NCI-H2029 treated with DMSO at 0.1 percent for 48 hours (cell line): ENCODE data around the gene MDM2.

Experiments used
- DNase-seq: peaks from one replicate; lab custom pipeline; 2025; lab: John Stamatoyannopoulos, UW

MDM2 gene

DNA sequence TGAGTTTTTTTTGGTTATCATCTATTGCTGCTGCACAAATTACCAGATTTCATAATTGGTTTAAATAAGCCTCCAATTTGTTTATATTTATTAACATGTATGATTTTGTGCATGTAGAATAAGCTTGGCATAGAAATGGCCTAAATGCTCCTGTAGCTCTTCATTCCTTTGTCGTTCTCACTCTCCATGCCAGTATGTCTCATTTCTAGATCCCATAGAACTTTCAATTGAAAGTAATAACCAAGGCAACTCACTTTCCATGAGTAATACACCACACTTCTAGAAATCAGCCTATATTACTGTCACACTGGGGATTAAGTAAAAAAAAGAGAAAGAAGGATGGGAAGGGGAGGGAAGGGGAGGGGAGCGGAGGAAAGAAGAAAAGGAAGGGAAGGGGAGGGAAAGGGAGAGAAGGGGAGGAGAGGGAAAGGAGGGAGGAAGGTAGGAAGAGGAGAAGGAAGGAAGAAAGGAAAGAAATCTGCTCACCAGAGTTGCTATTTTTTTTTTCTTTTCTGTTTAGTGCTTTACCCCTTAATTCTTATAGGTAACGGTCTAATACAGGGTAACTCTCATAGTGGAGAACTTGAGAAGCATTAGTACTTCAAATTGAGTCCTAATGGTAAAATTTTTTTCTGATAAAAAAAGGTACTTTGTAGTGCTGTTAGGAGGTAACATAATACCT lies 45.6 kb downstream of the MDM2 start:
- no peak for DNase-seq

DNA sequence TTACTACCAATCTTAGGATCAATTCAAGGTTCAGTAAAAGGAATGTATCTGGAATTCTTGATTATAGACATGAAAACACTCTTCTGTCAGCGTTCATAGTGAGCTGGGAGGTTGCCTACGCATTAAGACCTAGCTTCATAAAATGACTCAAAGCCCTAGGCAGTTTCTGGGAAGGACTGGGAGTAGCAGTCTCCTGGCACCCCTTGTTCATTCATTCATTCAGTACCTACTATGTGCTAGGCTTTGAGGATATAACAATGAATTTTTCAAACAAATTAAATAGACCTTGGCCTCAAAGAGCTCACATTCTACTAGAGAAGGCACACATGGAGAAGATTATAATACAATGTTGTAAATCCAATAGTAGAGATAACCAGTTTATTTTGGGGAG lies 46.1 kb downstream of the MDM2 start:
- DNase-seq = no peak

DNA sequence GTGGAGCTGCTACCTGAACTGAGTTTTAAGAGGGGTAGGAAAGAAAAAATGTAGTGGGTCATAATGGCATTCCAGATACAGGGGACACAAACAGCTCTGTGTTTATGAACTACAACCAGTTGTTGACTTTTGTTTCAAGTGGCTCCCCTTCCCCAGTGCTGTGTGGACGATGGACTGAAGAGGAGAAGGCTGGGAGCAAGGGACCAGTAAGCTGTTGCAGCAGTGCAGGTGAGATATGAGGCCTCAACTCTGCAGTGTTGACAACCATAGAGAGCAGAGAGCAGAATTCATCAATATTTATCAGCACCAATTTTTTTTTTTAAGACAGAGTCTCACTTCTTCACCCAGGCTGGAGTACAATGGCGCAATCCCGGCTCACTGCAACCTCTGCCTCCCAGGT lies 46.6 kb downstream of the MDM2 start:
- DNase-seq = no peak

DNA sequence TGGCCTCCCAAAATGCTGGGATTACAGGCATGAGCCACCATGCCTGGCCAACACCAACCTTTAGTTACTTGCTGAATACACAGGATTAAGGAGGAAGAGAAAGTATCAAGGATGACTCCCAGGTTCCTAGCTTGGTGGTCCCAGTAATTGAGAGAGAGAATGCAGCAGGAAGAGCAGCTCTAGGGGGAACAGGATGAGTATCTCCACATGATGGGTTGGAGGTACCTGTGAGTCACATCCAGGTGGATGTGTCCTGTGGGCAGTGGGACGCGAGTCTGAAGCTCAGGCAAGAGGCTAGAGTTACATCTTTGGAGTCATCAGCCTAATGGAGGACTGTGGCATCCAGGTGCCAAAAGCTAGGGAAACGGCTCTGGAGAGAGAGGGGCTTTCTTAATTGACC lies 47.1 kb downstream of the MDM2 start:
- no peak for DNase-seq

DNA sequence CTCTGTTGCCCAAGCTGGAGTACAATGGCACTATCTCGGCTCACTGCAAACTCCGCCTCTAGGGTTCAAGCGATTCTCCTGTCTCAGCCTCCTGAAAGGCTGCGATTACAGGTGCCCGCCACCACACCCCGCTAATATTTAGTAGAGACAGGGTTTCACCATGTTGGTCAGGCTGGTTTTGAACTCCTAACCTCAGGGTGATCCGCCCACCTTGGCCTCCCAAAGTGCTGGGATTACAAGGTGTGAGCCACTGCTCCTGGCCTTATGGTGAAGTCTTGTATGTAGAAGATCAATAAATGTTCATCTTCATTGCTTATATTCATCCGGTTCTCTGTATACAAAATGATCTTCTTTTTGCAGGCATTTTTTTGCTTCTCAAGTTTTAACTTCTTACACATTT lies 47.8 kb downstream of the MDM2 start:
- DNase-seq = no peak

DNA sequence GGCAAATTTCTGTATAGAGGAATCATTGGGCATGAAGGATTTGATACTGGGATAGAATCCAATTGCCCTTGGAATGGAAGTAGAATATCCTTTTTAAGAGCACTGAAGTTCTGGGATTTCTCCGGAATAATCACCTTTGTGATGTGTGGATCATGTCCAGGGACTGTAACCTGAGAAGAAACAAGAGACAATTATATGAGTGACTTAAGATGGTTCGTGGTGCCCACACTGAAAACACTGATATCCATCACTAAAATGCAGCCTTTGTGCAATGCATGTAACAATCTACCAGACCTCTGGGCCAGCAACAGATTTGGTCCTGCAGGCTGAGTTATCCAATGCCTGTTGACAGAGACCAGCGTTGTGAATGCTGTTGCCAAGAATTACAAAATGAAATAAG lies 48.5 kb downstream of the MDM2 start:
- no peak for DNase-seq

DNA sequence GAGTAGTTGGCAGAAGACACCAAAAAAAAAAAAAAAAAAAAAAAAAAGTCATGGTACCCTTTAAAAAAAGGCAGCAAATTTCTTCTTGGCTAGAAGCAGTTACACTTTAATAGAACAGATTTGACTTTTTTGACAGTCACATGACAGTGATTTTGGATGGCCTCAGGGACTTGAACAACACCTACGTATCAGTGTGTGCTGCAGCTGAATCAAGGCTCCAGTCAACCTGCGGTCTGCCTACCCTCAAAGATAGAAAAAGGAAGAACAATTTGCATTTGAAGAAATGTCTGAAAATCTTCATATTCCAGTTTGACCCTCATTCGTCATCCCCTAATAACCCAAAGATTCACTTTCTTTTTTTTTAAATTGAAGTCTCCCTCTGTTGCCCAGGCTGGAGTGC lies 53.9 kb downstream of the MDM2 start:
- DNase-seq = no peak

DNA sequence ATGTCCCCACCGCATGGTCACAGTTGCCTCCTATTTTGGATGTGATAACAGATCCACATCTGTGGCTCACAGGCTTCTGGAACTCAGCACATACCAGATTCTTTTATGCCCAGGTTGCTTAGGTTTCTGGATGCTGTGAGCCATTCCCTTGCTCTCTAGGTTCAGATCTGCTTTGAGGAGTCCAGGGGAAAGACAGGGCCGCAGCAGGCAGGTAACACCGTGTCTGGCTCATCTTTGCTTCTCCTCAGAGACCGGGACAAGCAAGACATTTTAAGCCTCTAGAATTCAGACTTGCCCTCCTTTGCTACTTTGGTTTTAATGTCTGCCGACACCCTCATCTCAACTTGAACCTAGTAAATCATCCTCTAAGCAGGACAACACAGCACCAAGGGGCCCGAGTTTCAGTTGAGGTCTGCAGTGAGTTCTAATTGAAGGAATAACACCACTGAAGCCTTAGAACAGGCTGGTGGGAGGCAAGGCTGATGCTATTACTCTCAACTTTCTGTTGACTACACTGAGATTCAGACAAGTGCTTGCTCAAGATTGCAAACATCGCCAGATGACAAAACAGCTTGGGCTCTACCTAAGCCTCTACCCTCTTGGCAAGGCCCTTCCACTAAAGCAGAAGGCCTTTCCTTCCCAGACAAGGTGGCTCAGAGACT lies 55.3 kb downstream of the MDM2 start:
- no peak for DNase-seq

DNA sequence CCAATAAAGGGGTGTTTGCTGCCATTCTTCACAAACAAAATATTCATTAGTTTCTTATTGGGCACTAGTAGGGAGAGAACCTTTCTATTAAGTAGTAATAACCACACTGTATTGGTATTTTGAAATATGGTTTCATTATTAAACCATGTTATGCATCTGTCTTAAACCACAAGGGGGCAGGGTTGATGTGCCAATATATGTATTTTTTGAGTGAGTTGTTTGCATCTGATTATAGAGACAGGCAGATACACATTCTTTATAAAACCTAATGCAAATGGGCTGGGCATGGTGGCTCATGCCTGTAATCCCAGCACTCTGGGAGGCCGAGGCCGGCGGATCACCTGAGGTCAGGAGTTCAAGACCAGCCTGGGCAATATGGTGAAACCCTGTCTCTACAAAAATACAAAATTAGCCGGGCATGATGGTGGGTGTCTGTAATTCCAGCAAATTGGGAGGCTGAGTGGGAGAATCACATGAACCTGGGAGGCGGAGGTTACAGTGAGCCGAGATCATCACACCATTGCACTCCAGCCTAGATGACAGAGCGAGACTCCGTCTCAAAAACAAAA lies 56.0 kb downstream of the MDM2 start:
- peak; percentile 47 for DNase-seq

DNA sequence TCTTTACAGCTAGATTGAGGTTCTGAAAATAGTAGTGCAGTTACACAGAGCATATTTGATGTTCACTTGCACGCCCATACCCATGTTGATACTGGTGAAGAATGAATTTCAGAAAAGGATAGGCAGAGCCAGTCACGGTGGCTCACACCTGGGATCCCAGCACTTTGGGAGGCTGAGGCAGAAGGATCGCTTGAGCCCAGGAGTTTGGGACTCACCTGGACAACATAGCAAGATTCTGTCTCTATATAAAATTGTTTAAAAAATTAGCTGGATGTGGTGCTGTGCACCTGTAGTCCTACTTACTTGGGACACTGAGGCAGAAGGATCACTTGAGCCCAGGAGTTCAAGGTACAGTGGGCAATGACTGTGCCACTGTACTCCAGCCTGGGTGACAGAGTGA lies 56.6 kb downstream of the MDM2 start:
- DNase-seq = no peak

DNA sequence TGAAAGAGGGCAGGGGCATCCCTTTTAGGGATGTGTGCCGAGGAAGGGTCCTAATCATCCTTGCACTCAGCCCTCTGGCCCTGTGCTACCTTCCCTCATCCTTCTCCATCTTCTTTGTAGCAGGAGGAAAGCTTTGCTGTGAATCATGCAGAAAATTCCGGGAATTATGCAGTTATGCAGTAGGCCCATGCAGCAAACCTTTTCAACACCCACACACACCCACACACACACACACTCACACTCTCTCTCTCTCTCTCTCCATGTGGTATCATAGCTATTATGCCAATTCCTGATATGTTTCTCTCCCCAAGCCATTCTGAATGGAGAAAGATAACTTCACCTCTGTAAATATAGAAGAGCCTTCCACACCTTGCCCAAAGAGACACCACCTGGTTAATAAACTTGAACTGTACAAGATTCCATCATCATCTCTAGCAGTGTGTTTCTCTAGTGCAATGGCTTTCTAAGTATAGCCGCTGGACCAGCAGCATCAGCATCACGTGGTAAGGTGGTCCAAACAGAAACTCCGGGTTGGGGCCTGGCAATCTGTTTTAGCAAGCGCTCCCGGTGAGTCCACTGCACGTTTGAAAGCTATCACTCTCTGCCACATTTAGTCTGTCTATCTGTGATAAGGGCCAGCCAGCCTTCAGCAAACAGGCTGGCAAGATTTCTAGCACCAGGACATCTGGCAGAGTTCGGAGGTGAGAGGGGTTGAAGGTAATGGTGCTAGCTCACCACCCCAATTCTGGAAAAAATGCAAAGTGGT lies 57.6 kb downstream of the MDM2 start:
- no peak for DNase-seq

DNA sequence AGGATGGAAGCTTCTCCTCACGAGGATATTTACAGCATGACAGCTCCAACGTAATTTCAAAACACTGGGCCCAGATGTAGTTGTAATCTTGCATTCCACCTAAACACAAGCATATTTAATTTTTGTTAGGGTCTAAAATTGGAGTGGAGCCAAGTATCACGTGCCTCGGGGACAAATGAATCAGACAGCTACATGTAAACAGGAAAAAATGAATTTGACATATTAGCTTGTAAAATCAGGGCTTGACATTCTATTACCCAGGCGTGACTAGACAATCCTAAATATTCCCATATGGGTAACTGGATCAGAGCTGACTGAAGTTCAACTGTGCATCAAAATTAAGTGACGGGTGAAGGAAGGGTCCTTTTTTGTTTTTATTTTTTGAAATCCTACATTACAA lies 59.0 kb downstream of the MDM2 start:
- no peak for DNase-seq

DNA sequence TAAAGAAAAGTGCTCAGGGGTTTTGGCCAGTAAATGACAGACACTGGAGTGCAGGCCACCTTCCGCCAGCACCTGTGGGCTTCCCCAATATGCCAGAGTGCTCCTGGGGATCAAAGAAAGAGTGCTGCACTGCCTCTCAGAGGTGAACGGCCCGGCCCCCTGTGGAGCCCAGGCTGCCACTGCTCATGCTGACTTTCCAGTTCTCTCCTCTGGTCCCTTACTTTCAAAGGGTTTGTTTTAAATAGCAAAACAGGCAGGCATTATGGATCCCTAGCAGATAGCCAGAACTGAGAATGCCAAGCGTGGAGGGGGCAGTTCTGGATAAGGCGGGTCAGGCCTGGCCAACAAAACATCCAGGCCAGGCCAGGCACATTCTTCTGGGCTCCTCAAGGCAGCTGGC lies 59.6 kb downstream of the MDM2 start:
- no peak for DNase-seq

DNA sequence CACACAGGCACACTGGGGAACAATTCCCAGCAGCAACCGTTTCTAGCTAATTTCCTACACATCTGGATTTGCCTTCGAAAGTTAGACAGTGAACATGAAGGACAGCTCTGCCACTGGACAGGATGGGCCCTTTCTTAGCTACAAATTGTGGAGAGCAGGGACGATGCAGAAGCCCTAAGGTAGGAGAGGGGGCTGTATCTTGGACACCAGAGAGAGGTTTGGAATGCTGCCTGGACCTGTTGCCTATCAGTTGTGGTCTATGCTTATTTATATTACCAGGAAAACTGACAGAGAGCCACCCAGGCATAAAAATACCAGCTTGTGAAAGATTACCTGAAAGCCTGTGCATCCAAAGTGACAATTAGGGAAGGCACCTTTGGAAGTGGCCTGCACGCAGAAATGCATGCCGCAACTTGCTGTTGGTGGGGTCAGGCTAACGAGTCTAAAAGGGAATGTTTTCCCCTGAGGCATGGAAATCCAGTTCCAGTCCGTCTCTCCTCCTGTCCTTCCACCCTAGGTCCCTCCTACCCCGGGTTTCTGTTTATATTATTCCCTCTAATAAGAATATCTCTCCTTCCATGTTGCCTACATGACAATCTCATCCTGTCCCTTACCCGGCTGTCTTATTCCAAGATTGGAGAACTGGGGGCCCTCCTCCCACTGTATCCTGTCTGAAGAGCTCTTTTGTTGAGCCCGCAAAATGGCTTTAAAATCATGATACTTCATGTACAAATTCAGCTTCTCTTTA lies 60.2 kb downstream of the MDM2 start:
- no peak for DNase-seq

DNA sequence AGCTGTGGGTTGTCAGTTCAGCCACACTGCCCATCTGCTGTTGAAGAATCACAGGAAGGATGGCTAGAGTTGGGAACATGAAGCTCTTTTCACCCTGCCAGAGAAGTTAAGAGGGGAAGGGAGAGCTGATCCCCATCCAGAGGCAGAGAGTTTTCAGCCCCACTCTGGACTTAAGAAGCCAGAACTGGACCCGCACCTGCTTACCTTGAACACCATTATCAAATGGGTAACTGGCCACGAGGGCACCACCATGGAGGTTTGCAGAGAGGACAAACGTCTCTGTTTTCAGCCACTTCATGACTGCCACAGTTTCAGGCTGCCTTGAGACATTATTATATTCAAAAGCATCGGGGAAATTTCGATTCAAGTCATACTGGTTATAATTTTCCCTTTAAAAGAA lies 62.0 kb downstream of the MDM2 start:
- no peak for DNase-seq

DNA sequence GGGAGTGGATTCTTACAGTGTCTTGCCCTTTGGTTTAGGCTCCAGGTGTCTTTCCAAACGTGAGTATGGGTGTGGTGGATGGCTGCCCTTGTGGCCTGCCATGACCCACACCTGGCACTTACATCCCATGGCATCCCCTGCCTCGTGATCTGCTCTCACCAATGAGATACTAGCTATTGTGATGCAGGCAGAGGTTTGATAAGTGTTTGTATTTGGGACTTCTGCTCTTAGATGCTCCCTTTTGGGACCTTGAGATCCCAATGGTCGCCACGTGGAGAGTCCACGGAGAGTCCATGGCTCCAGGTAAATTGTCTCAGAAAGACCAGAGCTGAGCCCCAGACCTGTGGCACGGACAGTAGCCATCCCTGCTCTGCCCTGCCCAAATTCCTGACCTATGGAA lies 62.5 kb downstream of the MDM2 start:
- no peak for DNase-seq

DNA sequence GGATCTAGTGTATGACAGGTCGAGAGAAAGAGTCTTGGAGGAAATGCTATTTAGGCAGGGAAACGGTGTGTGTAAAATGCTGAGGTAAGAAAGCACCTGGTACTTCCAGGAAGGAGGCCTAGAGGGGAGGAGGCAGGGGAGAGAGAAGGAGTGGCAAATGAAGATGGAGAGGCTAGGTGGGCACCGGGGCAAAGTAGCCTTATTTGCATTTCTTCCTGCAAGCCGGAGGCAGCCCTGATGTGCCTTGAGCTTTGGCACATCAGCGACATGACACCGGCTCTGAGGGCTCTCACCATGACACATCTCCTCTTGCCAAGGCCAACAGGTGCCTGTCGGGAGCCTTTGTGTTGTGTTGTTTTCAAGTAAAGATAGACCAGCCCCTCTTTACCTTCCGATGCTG lies 63.4 kb downstream of the MDM2 start:
- DNase-seq = no peak

DNA sequence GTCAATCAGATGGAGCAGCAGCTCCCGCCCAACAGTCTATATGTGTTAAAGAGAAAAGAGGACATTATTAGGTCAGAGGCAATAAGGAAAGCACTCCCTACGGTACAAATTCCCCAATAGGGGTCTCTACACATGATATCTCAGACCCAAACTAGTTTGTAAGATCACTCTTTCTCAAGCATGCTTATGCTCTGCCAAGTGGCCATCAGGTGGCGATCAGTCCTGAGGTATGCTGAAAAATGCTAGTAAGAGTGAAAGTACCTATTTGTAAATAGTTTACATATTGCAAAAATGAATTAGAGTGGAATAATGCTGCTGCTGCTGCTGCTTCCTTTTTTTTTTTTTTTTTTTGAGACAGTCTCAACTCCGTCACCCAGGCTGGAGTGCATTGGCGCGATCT lies 63.9 kb downstream of the MDM2 start:
- no peak for DNase-seq

DNA sequence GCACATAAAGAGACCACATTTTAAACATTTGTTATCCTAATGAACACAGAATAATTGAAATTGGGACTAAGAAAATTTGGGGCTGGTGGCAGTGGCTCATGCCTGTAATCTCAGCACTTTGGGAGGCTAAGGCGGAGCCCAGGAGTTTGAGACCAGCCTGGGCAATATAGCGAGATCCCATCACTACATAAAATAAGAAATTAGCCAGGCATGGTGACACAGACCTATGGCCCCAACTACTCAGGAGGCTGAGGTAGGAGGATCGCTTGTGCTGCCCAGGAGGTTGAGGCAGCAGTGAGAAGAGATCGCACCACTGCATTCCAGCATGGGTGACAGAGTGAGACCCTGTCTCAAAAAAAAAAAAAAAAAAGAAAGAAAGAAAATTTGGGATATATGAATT lies 65.3 kb downstream of the MDM2 start:
- DNase-seq = no peak

DNA sequence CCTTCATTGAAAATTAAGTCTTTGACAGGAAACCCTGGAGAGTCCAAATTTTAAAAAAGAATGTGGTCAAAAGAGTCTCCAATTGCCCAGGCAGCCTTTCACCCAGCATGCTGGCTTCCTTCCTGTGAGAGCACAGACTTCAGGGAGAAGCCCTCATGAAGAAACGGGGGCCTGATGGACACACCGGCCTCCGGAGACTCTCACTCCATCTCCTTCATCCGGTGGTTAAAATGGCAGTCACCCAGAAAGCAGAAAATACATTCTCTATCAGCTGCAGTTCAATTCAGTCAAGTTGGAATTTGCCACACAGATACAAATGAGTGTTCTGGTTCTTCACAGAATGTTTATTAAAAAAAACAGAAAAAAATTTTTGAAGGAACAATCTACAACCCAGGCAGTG lies 68.5 kb downstream of the MDM2 start:
- no peak for DNase-seq

DNA sequence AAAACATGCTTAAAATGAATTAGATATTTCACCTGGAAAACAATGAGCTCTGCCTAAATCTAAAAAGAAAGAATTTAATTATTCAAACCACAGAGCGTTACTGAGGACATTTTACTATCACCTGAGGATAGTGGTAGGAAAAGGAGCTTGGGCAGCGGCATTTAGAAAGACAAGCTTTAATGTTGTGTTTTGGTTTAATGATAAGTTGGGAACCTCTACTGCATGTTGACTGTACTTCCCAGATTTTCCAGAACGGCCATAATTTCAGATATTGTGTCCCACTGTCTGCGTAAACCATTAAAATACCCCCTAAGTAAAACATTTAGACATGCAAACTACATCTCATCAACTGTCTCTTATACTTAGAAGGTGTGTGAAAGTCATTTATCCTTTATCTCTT lies 69.6 kb downstream of the MDM2 start:
- no peak for DNase-seq

DNA sequence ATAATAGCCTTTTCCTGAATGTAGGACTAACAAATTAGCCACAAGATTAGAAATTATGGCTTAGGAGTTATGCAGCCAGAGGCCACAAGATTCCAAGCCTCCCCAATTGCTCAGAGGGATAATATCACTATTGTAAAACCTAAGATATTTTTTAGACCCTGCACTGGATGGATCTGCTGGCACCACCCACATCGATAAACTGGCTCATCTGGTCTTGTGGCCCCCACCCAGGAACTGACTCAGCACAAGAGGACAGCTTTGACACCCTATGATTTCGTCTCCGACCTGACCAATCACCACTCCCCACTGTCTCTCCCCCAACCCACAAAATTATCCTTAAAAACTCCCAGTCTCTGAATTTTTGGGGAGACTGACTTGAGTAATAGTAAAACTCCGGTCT lies 70.3 kb downstream of the MDM2 start:
- DNase-seq = no peak
